Fibroblast of the conjunctiva (primary cell): ENCODE results near the gene PACRG.

Source experiments
- DNase-seq: peaks from one replicate; pipeline ENCODE4 v3.0.0-alpha.2; 2010; ENCODE audit warnings: low read depth

The PACRG gene

GRCh38 chr6:163354085-163354484 lies 626.3 kb downstream of the PACRG start:
- no peak for DNase-seq

- no peak for DNase-seq
These were observed 627.1 kb downstream of the PACRG start for GRCh38 chr6:163354761-163355425.

DNA sequence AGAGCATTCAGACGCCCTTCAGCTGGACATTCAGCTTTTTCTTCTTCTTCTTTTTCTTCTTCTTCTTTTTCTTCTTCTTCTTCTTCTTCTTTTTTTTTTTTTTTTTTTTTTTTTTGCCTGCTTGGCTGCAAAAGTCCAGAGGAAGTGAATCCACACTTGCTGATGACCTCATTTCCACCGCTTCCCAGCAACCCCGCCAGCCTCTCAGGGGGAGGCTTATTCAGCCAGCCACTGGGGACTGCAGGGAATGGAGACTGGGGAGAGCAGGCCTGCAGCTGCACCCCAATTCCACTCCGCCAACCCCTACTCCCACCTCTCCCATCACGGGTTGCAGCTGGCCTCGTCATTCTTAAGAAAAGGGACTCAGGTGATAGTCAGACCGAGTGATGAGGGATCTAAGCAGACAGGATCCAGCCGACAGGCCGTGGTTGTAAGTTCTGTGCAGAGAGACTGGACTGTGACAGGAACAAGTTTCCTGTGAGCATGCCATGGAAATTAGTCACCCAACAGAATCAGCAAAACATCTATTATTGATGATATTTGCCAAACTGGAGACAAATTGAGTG lies 627.7 kb downstream of the PACRG start:
- no peak for DNase-seq

GRCh38 chr6:163356324-163356723 lies 628.5 kb downstream of the PACRG start:
- DNase-seq = peak; percentile 60

DNA sequence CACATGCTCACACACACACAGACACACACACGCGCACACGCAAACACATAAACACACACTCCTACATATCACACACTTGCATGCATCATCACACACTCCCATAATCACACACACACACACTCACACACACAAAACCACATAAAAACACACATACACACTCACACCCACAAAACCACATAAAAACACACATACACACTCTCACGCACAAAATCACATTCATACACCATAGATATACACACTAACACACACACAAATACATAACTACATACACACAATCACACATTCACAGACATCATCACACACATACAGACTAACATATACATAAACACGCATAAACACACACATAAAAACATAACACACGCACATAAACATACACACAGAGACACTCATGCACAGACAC lies 629.0 kb downstream of the PACRG start:
- DNase-seq = no peak

GRCh38 chr6:163364641-163365040 lies 636.9 kb downstream of the PACRG start:
- DNase-seq = no peak
